Measurements from ENCODE around the gene EEFSEC.

EEFSEC gene

GRCh38 chr3:128447561-128448013, 294.3 kb downstream of the EEFSEC start:
- no peak for DNase-seq (ENCODE audit: low read depth)

- no peak for DNase-seq (ENCODE audit: low read depth)
Observed at GRCh38 chr3:128448491-128448890, 295.2 kb downstream of the EEFSEC start.

GRCh38 chr3:128449111-128449638, 295.9 kb downstream of the EEFSEC start:
- no peak for DNase-seq (ENCODE audit: low read depth)

- no peak for DNase-seq (ENCODE audit: low read depth)
Observed at GRCh38 chr3:128452120-128452519, 298.8 kb downstream of the EEFSEC start.

GRCh38 chr3:128452678-128453275, 299.5 kb downstream of the EEFSEC start:
- no peak for DNase-seq (ENCODE audit: low read depth)

- DNase-seq (ENCODE audit: low read depth): no peak
Observed at GRCh38 chr3:128453501-128454309, 300.4 kb downstream of the EEFSEC start.

- no peak for DNase-seq (ENCODE audit: low read depth)
Observed at GRCh38 chr3:128454310-128454618, 301.0 kb downstream of the EEFSEC start.

GRCh38 chr3:128455116-128455515, 301.8 kb downstream of the EEFSEC start:
- DNase-seq (ENCODE audit: low read depth): no peak

- DNase-seq (ENCODE audit: low read depth): peak; percentile 23
Observed at GRCh38 chr3:128455786-128456748, 302.8 kb downstream of the EEFSEC start.

GRCh38 chr3:128456776-128457715, 303.8 kb downstream of the EEFSEC start:
- no peak for DNase-seq (ENCODE audit: low read depth)

- no peak for DNase-seq (ENCODE audit: low read depth)
Observed at GRCh38 chr3:128457937-128458336, 304.7 kb downstream of the EEFSEC start.
